ENCODE measurements around the gene SAXO2.
"Not testable (repeated sequence)": the region's sequence is repeated elsewhere in the genome, so short reads cannot be mapped to it uniquely, and the experiment has no call there.

Gene SAXO2

DNA sequence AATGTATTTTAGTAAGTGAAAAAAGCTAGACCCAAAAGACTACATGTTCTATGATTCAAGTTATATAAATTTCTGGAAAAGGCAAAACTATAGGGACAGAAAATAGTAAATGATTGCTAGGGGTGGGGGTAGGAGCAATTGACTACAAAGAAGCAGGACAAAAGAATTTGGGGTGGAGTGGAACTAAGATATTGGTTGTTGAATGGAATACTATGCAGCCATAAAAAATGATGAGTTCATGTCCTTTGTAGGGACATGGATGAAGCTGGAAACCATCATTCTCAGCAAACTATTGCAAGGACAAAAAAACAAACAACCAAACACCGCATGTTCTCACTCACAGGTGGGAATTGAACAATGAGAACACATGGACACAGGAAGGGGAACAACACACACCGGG, 25.6 kb downstream of the SAXO2 start:
- DNase-seq, result not testable (repeated sequence)

DNA sequence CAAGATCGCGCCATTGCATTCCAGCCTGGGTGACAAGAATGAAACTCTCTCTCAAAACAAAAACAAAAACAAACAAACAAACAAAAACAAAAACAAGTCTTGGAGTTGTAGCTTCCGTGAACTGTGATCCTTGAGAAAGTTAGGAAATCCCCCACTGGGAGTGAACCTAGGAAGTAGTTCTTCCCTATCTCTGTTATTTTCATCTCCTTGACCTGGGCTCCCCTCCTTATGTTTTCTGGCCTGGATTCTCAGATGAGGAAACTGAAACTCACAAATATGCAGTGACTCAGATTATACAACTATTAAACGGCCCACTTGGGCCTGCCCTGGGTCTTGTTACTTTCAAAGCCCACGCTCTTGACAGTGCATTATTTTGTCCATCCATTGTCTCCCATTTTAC, 29.7 kb downstream of the SAXO2 start:
- no peak for DNase-seq

DNA sequence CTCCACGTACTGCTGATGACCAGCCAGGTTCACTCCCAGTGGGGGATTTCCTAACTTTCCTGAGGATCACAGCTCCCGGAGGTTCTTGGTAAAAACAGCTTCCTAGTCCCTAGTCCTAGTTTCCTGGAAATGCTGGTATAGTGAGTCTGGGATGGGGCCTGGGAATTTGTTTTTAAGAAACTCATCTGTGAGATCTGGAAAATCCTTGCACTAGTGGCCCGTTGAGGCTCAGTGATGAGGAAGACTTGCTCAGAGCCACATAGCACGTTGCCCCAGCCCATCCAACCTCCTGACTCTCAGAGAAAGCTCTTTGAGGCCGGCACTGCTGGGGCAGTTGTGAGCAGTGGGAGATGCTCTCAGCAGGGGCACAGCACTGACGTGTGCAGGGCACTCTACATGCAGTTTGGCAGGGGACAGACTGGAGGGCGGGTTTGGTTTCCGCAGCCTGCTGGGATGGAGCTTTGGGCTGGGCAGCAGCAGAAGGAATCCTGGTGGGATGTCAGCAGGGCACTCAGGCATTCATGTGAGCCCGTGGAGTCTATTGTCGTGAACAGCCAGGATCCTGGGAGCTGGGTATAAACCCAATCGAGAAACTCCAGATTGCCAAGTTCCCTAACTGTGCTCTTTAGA, 31.6 kb downstream of the SAXO2 start:
- DNase-seq, result no peak

DNA sequence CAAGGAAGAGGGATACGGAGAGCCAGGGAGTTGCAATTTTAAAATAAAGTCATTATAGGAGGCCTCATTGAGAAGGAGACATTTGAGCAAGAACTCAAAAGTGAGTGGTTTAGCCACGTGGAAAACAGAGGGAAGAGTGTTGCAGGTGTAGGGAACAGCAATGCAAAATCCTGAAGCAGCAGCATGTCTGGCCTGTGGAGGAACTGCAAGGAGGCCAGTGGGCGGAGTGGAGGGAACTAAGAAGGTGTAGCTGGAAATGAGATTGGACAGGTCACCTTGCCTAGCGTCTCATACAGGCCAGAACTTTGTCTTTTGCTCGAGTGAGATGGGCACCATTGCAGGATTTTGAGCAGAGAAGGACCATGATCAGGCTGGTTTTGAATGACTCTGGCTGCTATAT, 34.9 kb downstream of the SAXO2 start:
- DNase-seq, result no peak

DNA sequence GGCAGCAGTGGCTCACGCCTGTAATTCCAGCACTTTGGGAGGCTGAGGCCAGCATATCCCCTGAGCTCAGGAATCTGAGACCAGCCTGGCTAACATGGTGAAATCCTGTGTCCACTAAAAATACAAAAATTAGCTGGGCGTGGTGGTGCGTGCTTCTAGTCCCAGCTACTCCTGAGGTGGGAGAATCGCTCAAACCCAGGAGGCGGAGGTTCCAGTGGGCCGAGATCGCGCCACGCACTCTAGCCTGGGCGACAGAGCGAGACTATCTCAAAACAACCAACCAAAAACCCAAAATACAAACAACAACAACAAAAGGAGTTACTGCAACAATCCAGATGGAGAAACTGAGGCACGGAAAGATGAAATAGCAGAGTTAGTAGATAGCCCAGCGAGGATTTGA, 35.4 kb downstream of the SAXO2 start:
- DNase-seq, result no peak

DNA sequence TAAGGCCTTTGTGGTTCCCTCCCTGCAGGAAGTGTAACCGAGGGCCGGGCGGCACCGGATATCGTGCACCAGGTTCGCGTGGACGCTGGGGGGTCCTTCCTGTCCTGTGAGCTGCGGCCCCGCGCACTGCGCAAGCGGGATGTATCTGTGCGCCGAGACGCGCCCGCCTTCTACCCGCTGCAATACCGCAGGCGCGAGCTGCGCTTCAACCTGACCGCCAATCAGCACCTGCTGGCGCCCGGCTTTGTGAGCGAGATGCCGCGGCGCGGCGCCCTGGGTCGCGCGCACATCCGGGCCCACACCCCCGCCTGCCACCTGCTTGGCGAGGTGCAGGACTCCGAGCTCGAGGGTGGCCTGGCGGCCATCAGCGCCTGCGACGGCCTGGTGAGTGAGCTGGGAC, 35.9 kb downstream of the SAXO2 start:
- peak in 4 of 5 donors; percentile 22 to 60 (median 34) for DNase-seq

DNA sequence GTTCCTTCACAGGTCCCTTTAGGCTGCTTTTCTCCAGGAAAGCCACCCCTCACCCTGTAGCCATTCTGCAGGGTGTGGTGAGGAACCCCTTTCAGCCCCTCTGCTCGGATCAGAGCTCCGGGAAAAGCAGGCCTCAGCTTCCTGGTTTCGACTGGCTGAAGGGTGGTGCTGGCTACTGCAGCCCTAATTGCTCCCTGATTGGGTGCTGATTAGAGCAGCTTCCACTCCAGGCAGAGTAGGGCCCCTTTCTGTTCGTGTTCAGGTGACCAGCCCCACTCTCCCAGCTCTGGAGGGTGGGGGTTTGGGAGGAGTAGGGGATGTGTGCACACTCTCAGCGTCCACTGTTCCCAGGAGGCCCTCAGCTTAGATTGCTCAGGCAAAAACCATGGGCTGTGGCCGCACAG, 36.9 kb downstream of the SAXO2 start:
- not testable (repeated sequence) for DNase-seq

DNA sequence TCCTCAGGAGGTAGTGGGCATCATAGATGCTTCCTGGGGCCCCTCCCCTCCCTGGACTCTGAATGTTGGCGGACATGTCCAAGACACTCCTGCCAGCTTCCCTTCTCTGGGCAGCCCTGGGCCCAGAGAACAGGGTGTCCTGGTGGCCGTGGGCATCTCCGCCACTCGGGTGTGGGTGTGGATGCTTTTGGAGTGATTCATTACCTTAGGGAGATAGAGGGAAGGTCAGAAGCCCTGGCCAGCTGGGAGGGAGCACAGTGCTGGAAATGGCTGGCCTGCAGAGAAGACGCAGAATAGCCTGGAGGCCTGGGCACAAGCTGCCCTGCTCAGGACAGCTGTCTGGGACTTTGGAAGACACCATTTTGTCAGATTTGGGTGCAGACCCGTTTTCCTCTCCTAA, 37.7 kb downstream of the SAXO2 start:
- not testable (repeated sequence) for DNase-seq

DNA sequence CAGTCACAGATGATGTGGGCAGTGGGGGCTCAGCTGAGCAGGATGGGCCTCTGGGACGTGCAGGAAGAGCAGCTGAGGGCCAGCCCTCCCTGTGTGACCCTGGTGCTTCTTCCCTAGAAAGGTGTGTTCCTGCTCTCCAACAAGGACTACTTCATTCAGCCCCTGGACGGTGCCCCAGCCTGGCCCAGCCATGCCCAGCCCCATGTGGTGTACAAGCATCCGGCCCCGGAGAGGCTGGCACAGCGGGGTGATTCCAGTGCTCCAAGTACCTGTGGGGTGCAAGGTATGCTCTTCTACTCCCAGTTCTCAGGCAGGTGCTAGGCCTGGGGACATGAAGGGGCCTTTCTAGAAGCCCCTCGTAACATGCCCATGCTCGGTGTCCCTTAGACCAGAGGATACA, 38.3 kb downstream of the SAXO2 start:
- DNase-seq, result no peak

DNA sequence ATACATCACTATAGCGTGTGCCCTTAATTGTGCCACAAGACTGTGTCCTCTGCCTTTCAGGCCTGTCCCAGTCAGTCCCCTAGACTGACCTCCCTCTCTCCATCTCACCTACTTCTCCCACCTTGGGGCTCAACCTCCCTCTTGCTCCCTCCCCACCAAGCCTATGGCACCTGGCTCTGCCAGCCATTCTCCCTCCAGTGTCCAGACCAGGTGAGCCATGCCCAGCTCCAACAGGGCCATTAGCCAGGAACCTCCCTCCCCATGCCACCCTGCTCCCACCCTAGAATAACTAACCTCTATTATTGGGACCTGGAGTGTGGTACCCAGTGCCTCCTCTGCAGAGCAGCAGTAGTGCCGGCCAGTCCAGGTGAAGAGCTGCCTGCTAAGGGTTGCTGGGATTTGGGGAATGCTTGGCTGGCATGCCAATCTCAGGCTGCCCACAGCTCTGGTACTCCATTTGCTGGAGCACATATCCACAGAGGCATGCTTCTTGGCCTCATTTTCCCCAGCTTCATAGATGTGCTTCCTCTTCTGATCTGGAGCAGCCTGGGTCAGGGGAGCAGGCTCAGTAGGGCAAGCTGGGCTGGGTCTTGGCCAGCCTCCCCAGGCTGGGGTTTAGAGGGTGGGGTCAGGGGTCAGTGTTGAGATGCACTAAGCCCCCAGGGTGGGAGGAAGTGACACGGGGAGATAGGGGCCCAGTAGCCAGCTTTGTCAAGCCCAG, 38.8 kb downstream of the SAXO2 start:
- DNase-seq, result no peak

DNA sequence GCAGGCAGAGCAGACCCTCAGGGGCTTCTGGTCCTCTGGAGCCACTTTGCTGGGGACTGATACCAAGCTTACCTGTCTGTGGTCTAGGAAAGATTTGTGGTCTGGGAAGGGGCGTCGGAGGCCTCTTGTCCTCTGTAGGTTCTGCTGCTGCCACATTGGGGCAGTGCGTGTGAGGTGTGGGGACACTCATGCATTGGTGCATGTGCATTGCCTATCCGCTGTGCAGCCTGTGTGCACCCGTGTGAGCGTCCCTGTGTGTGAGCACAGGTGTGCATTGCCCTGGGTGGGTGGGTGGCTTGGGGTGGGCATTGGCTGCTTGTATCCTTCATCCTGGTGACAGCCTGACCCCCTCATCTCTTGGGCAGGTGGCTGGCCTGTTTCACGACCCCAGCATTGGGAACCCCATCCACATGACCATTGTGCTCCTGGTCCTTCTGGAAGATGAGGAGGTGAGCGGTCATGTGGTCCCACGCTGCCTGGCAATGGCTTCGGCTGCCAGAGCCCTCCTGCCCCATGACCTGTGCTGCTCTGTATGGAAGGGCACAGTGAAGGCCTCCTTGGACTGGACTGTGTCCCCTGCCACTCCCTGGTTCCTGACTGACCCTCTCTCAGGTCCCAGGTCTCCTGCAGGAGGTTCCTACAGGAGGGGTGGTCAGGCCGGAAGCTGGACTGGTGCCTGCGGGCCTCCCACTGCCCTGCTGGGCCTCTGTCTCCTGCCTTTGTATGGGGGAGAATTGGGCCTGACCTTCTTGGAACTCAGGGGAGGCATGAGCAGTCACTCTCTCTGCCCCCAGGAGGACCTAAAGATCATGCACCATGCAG, 41.5 kb downstream of the SAXO2 start:
- DNase-seq, result no peak

DNA sequence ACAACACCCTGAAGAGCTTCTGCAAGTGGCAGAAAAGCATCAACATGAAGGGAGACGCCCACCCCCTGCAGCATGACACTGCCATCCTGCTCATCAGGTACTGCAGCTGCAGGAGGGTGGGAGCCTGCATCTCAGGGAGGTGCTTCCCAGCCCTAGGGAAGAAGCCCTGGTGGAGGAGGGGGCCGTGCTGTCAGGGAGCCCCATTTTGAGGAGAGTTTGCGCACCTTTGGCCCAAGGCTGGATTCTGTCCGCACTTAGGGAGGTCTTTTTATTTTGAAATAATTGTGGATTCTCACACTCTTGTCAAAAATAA, 42.1 kb downstream of the SAXO2 start:
- no peak for DNase-seq

DNA sequence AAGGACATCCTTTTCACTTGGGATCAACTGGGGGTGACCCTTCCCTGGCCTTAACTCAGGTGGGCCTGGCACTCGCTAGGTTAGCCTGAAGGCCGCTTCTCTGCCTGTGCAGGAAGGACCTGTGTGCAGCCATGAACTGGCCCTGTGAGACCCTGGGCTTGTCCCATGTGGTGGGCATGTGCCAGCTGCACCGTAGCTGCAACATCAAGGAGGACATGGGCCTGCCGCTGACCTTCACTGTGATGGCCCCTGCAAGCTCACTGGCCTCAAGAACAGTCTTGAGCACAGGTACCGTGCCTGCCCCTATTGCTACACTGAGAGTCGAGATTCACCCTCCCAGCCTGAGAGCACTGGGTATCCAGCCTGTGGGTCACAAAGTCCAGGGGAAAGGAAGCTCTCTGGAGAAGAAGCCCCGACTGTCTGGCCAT, 43.0 kb downstream of the SAXO2 start:
- no peak for DNase-seq

DNA sequence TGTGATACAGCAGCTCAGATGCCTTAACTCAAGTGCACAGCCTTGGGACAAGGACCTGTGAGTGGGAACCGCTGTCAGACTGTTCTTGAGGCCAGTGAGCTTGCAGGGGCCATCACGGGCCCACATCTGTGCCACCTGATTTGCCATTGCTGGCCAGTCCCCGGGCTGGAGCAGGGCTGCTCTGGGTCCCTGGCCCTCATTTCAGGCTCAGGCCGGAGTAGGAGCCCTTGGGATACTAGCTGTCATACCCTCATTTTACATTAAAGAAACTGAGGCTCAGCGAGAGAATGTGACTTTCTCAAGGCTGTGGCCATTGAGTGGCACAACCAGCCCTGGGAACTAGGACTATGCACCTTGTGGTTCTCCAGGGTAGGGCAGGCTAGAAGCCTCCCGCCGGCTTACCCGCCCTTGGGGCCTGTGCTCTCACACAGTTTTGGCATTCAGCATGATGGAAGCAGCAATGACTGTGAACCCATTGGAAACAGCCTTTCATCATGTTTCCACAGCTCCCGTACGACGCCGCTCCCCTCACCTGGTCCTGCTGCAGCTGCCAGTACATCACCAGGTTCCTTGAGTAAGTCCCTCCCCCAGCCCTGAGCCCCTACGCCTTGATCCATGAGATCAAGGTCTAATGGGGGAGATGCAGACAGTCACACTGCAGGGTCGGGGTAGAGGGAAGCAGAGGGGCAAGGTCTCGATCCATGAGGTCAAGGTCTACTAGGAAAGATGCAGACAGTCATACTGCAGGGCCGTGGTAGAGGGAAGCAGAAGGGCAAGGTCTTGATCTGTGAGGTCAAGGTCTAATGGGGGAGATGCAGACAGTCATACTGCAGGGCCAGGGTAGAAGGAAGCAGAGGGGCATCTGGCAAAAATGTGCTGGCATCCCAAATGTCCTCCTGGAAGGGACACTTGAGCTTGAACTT, 44.4 kb downstream of the SAXO2 start:
- DNase-seq, result no peak

DNA sequence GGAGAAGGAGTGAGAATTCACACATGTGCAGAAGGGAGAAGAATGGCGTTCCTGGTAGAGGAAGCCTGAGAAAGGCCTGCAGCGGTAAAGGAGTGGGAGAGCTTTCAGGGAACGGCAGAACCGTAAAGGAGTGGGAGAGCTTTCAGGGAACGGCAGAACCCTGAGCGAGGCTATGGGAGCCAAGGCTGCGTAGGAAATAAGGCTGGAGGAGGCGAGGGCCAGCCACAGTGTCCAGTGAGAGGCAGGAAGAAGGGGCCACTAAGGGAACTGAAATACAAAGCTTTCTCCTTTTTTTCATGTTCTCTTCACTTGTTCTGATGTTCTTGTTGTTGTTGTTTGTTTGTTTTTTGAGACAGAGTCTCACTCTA, 45.1 kb downstream of the SAXO2 start:
- DNase-seq, result no peak

DNA sequence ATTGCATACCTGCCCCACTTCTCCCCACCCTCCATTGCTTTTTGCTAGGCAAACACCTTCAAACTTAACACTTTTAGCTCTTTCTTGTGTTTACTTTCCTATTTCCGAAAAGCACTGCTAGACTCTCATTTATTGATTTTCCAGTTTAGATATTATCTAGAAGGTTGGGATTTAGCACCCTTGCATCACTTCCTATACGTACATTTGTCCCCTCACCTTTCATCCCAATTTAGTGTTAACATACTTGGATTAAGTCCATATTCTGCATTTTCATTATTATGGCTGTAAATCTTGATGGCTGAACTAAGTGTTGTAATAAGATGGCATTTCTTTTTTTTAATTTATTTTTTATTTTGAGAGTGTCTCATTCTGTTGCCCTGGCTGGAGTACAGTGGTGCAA, 47.2 kb downstream of the SAXO2 start:
- no peak for DNase-seq

DNA sequence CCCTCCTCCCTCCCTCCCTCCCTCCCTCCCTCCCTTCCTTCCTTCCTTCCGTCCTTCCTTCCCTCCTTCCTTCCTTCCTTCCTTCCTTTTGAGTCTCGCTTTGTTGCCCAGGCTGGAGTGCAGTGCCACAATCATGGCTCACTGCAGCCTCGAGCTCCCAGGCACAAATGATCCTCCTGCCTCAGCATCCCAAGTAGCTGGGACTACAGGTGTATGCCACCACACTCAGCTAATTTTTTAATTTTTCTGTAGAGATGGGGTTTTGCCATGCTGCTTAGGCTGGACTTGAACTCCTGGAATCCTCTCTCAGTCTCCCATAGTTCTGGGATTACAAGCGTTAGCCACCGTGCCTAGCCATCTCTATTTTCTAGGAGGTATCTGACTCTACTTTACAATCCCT, 48.7 kb downstream of the SAXO2 start:
- not testable (repeated sequence) for DNase-seq

DNA sequence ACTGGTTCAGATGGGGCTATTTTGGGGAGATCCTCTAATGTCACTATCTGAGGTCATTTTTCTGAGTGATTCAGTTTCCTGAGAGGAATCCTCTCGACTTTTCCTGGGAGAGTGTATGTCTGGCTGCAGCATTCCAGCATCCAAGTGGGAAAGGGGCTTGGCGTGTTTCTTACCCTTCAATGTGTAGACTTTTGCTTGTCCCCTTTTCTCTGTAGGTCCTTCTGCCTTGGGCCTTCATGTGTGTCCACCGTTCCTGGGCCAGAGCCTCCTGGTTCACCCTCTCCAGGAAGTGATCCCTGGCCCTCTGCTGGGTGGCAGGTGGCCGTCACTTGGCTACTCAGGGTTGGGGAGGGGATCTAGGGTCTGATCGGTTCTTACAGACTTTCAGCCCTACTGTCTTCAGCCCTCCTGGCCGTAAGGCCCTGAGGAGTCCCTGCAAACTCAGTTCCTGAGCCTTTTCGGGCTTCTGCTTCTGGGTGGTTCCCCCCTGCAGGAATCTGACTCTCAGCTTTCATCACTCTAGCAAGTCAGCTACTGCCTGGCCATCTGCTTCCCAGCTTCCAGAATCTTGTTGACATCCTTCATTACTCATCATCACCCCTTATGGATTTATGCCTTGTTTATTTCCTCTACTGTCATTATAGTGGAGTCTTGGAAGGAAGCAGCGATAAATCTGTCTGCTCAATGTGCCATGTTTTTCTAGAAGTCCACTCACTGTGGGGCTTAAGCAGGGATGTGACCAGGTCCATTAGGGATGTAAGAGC, 50.1 kb downstream of the SAXO2 start:
- DNase-seq, result no peak

DNA sequence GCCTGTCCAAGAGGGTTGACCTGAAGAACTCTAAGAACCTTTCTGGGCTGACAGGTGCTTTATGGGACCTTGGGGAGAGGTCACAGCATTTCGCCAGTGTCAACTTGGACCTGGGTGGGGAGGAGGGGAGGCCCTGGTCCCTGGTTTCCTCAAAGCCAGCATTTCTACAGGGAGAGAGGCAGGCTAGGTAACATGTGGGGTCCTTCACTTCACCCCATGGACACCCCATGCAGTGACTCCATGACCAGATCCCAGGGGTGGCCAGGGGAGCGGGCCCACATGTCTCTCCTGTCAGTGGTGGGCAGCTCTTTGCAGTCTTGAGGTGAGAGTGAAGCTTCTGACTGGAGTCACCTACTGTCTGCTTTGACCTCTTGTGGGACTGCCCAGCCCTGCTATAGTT, 50.8 kb downstream of the SAXO2 start:
- no peak for DNase-seq

DNA sequence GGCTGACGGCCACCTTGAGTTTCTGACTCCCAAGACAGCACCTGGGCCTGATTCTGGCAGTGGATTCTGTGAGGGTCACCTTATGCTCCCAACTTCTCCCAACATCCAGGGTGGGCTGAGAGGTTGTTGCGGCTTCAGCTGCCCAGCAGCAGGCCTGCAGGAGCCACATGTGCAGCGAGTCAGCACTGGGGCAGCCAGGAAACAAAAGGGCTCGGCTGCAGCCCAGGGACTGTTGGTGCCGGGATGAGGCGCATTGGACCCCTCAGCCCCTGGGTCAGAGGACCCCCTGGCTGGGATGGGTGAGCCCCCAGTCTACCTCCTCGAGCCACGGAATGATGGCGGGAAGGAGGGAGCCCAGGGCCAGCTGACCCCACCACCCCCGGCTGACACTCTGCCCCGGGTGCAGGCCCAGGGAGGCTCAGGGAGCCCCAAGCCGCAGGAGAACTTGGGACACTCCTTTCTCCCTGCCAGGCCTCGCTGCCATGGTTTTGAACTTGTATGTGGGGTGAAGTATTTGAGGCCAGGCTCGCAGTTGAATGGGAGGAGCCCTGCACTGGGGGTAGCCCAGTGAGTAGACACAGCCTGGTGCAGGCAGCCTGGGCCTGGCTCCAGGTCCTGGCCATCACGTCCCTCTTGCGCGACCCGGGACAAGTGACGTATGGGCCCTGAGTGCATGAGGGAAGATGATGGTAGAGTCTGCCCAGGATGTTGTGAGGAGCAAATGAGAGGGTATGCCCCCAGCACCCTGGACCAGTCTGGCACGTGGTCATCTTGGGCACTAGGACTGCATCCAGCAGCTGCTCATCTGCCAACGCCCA, 51.5 kb downstream of the SAXO2 start:
- DNase-seq, result not testable (repeated sequence)

Measured in T-helper 1 cell (primary cell).